Measurements from ENCODE around the gene RRBP1.

Gene RRBP1

GRCh38 chr20:17633850-17634500 is 48.1 kb downstream of the RRBP1 start:
- WGBS (ENCODE audit: insufficient coverage, insufficient read length) = no CpG with 5 or more reads among the region's 18 CpGs
- Histone ChIP-seq H3K4me1 (ENCODE audit: control insufficient read depth, insufficient read depth, low read length) (0 out of 2 replicates have a peak, but pooled peaks cover 1% of the 10 kb centered on the region), H3K9me3 (ENCODE audit: control insufficient read depth, insufficient read depth, low read length) (no peaks in the 10 kb centered on the region), H3K36me3 (ENCODE audit: control insufficient read depth, insufficient read depth, low read length) (peaks cover 34% of the 10 kb centered on the region), H3K4me3 (ENCODE audit: low read length) (no peak overlapping the region), H3K27me3 (ENCODE audit: control insufficient read depth, insufficient read depth, low read length) (no peaks in the 10 kb centered on the region), H3K27ac (ENCODE audit: low read length) (no peak overlapping the region)
- no peak for DNase-seq (ENCODE audit: low read depth, low spot score)

- H3K36me3 ChIP-seq (ENCODE audit: control insufficient read depth, insufficient read depth, low read length) = peaks cover 34% of the 10 kb centered on the region
- H3K27ac ChIP-seq (ENCODE audit: low read length) = no peak overlapping the region
- H3K9me3 ChIP-seq (ENCODE audit: control insufficient read depth, insufficient read depth, low read length) = no peaks in the 10 kb centered on the region
- no peak overlapping the region for H3K4me3 ChIP-seq (ENCODE audit: low read length)
- H3K27me3 ChIP-seq (ENCODE audit: control insufficient read depth, insufficient read depth, low read length) = no peaks in the 10 kb centered on the region
- 0 out of 2 replicates have a peak, but pooled peaks cover 1% of the 10 kb centered on the region for H3K4me1 ChIP-seq (ENCODE audit: control insufficient read depth, insufficient read depth, low read length)
- DNase-seq (ENCODE audit: low read depth, low spot score) = no peak
- WGBS (ENCODE audit: insufficient coverage, insufficient read length) = no CpG with 5 or more reads among the region's 13 CpGs
Measured at GRCh38 chr20:17633221-17633849, 48.7 kb downstream of the RRBP1 start.

- WGBS (ENCODE audit: insufficient coverage, insufficient read length) = no CpG with 5 or more reads among the region's 9 CpGs
- H3K27me3 ChIP-seq (ENCODE audit: control insufficient read depth, insufficient read depth, low read length) = no peaks in the 10 kb centered on the region
- H3K4me3 ChIP-seq (ENCODE audit: low read length) = no peak overlapping the region
- H3K9me3 ChIP-seq (ENCODE audit: control insufficient read depth, insufficient read depth, low read length) = no peaks in the 10 kb centered on the region
- no peak overlapping the region for H3K27ac ChIP-seq (ENCODE audit: low read length)
- no peaks in the 10 kb centered on the region for H3K4me1 ChIP-seq (ENCODE audit: control insufficient read depth, insufficient read depth, low read length)
- peaks cover 41% of the 10 kb centered on the region for H3K36me3 ChIP-seq (ENCODE audit: control insufficient read depth, insufficient read depth, low read length)
- DNase-seq (ENCODE audit: low read depth, low spot score) = no peak
Measured at GRCh38 chr20:17631576-17632319, 50.3 kb downstream of the RRBP1 start.

GRCh38 chr20:17630806-17631195 is 51.2 kb downstream of the RRBP1 start:
- Histone ChIP-seq H3K36me3 (ENCODE audit: control insufficient read depth, insufficient read depth, low read length) (peaks cover 45% of the 10 kb centered on the region), H3K27me3 (ENCODE audit: control insufficient read depth, insufficient read depth, low read length) (no peaks in the 10 kb centered on the region), H3K4me3 (ENCODE audit: low read length) (no peak overlapping the region), H3K27ac (ENCODE audit: low read length) (no peak overlapping the region), H3K4me1 (ENCODE audit: control insufficient read depth, insufficient read depth, low read length) (no peaks in the 10 kb centered on the region), H3K9me3 (ENCODE audit: control insufficient read depth, insufficient read depth, low read length) (no peaks in the 10 kb centered on the region)
- no peak for DNase-seq (ENCODE audit: low read depth, low spot score)
- WGBS (ENCODE audit: insufficient coverage, insufficient read length) = no CpG with 5 or more reads among the region's 6 CpGs

GRCh38 chr20:17630151-17630805 is 51.8 kb downstream of the RRBP1 start:
- no CpG with 5 or more reads among the region's 11 CpGs for WGBS (ENCODE audit: insufficient coverage, insufficient read length)
- no peak overlapping the region for H3K4me3 ChIP-seq (ENCODE audit: low read length)
- DNase-seq (ENCODE audit: low read depth, low spot score) = no peak
- no peaks in the 10 kb centered on the region for H3K4me1 ChIP-seq (ENCODE audit: control insufficient read depth, insufficient read depth, low read length)
- H3K27me3 ChIP-seq (ENCODE audit: control insufficient read depth, insufficient read depth, low read length) = no peaks in the 10 kb centered on the region
- H3K36me3 ChIP-seq (ENCODE audit: control insufficient read depth, insufficient read depth, low read length) = peaks cover 43% of the 10 kb centered on the region
- H3K9me3 ChIP-seq (ENCODE audit: control insufficient read depth, insufficient read depth, low read length) = no peaks in the 10 kb centered on the region
- no peak overlapping the region for H3K27ac ChIP-seq (ENCODE audit: low read length)

GRCh38 chr20:17629678-17630089 is 52.4 kb downstream of the RRBP1 start:
- WGBS (ENCODE audit: insufficient coverage, insufficient read length) = no CpG with 5 or more reads among the region's 21 CpGs
- Histone ChIP-seq H3K27me3 (ENCODE audit: control insufficient read depth, insufficient read depth, low read length) (no peaks in the 10 kb centered on the region), H3K36me3 (ENCODE audit: control insufficient read depth, insufficient read depth, low read length) (peaks cover 48% of the 10 kb centered on the region), H3K27ac (ENCODE audit: low read length) (no peak overlapping the region), H3K4me3 (ENCODE audit: low read length) (no peak overlapping the region), H3K9me3 (ENCODE audit: control insufficient read depth, insufficient read depth, low read length) (no peaks in the 10 kb centered on the region), H3K4me1 (ENCODE audit: control insufficient read depth, insufficient read depth, low read length) (no peaks in the 10 kb centered on the region)
- no peak for DNase-seq (ENCODE audit: low read depth, low spot score)

- Histone ChIP-seq H3K4me3 (ENCODE audit: low read length) (no peak overlapping the region), H3K36me3 (ENCODE audit: control insufficient read depth, insufficient read depth, low read length) (peaks cover 50% of the 10 kb centered on the region), H3K27me3 (ENCODE audit: control insufficient read depth, insufficient read depth, low read length) (no peaks in the 10 kb centered on the region), H3K4me1 (ENCODE audit: control insufficient read depth, insufficient read depth, low read length) (no peaks in the 10 kb centered on the region), H3K27ac (ENCODE audit: low read length) (no peak overlapping the region), H3K9me3 (ENCODE audit: control insufficient read depth, insufficient read depth, low read length) (no peaks in the 10 kb centered on the region)
- WGBS (ENCODE audit: insufficient coverage, insufficient read length) = no CpG with 5 or more reads among the region's 8 CpGs
- no peak for DNase-seq (ENCODE audit: low read depth, low spot score)
Measured at GRCh38 chr20:17629025-17629424, 53.0 kb downstream of the RRBP1 start.

- Histone ChIP-seq H3K27me3 (ENCODE audit: control insufficient read depth, insufficient read depth, low read length) (no peaks in the 10 kb centered on the region), H3K4me3 (ENCODE audit: low read length) (no peak overlapping the region), H3K36me3 (ENCODE audit: control insufficient read depth, insufficient read depth, low read length) (peaks cover 48% of the 10 kb centered on the region), H3K9me3 (ENCODE audit: control insufficient read depth, insufficient read depth, low read length) (no peaks in the 10 kb centered on the region), H3K27ac (ENCODE audit: low read length) (no peak overlapping the region), H3K4me1 (ENCODE audit: control insufficient read depth, insufficient read depth, low read length) (no peaks in the 10 kb centered on the region)
- WGBS (ENCODE audit: insufficient coverage, insufficient read length) = no CpG with 5 or more reads among the region's 18 CpGs
- no peak for DNase-seq (ENCODE audit: low read depth, low spot score)
Measured at GRCh38 chr20:17628101-17628841, 53.8 kb downstream of the RRBP1 start.

GRCh38 chr20:17627101-17627955 is 54.7 kb downstream of the RRBP1 start:
- Histone ChIP-seq H3K4me1 (ENCODE audit: control insufficient read depth, insufficient read depth, low read length) (no peaks in the 10 kb centered on the region), H3K36me3 (ENCODE audit: control insufficient read depth, insufficient read depth, low read length) (peaks cover 50% of the 10 kb centered on the region), H3K4me3 (ENCODE audit: low read length) (no peak overlapping the region), H3K9me3 (ENCODE audit: control insufficient read depth, insufficient read depth, low read length) (no peaks in the 10 kb centered on the region), H3K27ac (ENCODE audit: low read length) (no peak overlapping the region), H3K27me3 (ENCODE audit: control insufficient read depth, insufficient read depth, low read length) (no peaks in the 10 kb centered on the region)
- no peak for DNase-seq (ENCODE audit: low read depth, low spot score)
- no CpG with 5 or more reads among the region's 27 CpGs for WGBS (ENCODE audit: insufficient coverage, insufficient read length)
